CD4-positive, alpha-beta T cell treated with Interleukin-2 at 100 ng/mL for 4 hours (primary cell): Measurements from ENCODE around the gene FOXP3.

ENCODE experiments used
- DNase-seq: peaks from one replicate; pipeline ENCODE4 v3.0.0-alpha.2; 2020; ENCODE audit warnings: low spot score

Gene FOXP3

GRCh38 chrX:49273181-49273727, 8.7 kb upstream of the FOXP3 start:
- peak; percentile 86 for DNase-seq

- DNase-seq: peak; percentile 62
Measured at GRCh38 chrX:49272421-49272820, 7.9 kb upstream of the FOXP3 start.

- no peak for DNase-seq
Measured at GRCh38 chrX:49271341-49271740, 6.8 kb upstream of the FOXP3 start.

- no peak for DNase-seq
Measured at GRCh38 chrX:49270249-49270921, 5.9 kb upstream of the FOXP3 start.

- no peak for DNase-seq
Measured at GRCh38 chrX:49269767-49270248, 5.3 kb upstream of the FOXP3 start, which contains the start of gene PPP1R3F. PPP1R3F (plus strand) TSS chrX:49269793; CDS start chrX:49269870, 77 bp downstream.

GRCh38 chrX:49269010-49269766, 4.7 kb upstream of the FOXP3 start:
- peak; percentile 96 for DNase-seq

- no peak for DNase-seq
Measured at GRCh38 chrX:49268702-49269009, 4.1 kb upstream of the FOXP3 start.

- no peak for DNase-seq
Measured at GRCh38 chrX:49266523-49267445, 2.3 kb upstream of the FOXP3 start.

GRCh38 chrX:49263631-49264030, 879 bp downstream of the FOXP3 start:
- DNase-seq: no peak

- DNase-seq: no peak
Measured at GRCh38 chrX:49262603-49263002, 1.9 kb downstream of the FOXP3 start.

GRCh38 chrX:49260221-49260985, 4.1 kb downstream of the FOXP3 start:
- no peak for DNase-seq

GRCh38 chrX:49258749-49259124, 5.8 kb downstream of the FOXP3 start:
- DNase-seq: no peak

- DNase-seq: peak; percentile 36
Measured at GRCh38 chrX:49257846-49258748, 6.4 kb downstream of the FOXP3 start.

- no peak for DNase-seq
Measured at GRCh38 chrX:49257074-49257790, 7.3 kb downstream of the FOXP3 start.

- DNase-seq: no peak
Measured at GRCh38 chrX:49256268-49256995, 8.1 kb downstream of the FOXP3 start.

- DNase-seq: no peak
Measured at GRCh38 chrX:49254639-49255038, 9.9 kb downstream of the FOXP3 start.

GRCh38 chrX:49251325-49251724, 13.2 kb downstream of the FOXP3 start:
- DNase-seq: no peak

GRCh38 chrX:49250578-49250977, 13.9 kb downstream of the FOXP3 start:
- no peak for DNase-seq

- DNase-seq: no peak
Measured at GRCh38 chrX:49250066-49250465, 14.4 kb downstream of the FOXP3 start.
